DND-41 (cell line): ENCODE data around the gene TFG.

Experiments
- CTCF ChIP-seq: IDR thresholded peaks from 2 replicates; pipeline ENCODE4 v1.5.1; 2012; ENCODE audit warnings: borderline replicate concordance, low read length, moderate library complexity, mild to moderate bottlenecking; ENCODE audit not compliant: poor library complexity, severe bottlenecking; ENCODE audit errors: extremely low read depth
- EZH2 ChIP-seq: IDR thresholded peaks from 3 replicates; pipeline ENCODE4 v1.6.1; 2012; ENCODE audit warnings: borderline replicate concordance, low read depth, mild to moderate bottlenecking, moderate library complexity, low read length, inconsistent platforms; ENCODE audit not compliant: severe bottlenecking

GRCh38 chr3:100783619-100784018, 74.3 kb downstream of the TFG start:
- TF ChIP-seq CTCF, result no peak
- TF ChIP-seq EZH2, result no peak
